ENCODE results near the gene CYSLTR2.

Gene CYSLTR2

GRCh38 chr13:48653472-48653939 lies at the start of gene CYSLTR2:
TSS of gene CYSLTR2 (plus strand) at chr13:48653929. CDS start at chr13:48706818, 52,889 bp downstream.
- no peak for DNase-seq (ENCODE audit: low read depth)
- H3K4me3 ChIP-seq (ENCODE audit: control insufficient read depth, low read depth, low read length): no peak within 1 kb of the TSS
- TF ChIP-seq, protein P1, sequence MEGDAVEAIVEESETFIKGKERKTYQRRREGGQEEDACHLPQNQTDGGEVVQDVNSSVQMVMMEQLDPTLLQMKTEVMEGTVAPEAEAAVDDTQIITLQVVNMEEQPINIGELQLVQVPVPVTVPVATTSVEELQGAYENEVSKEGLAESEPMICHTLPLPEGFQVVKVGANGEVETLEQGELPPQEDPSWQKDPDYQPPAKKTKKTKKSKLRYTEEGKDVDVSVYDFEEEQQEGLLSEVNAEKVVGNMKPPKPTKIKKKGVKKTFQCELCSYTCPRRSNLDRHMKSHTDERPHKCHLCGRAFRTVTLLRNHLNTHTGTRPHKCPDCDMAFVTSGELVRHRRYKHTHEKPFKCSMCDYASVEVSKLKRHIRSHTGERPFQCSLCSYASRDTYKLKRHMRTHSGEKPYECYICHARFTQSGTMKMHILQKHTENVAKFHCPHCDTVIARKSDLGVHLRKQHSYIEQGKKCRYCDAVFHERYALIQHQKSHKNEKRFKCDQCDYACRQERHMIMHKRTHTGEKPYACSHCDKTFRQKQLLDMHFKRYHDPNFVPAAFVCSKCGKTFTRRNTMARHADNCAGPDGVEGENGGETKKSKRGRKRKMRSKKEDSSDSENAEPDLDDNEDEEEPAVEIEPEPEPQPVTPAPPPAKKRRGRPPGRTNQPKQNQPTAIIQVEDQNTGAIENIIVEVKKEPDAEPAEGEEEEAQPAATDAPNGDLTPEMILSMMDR (IDR thresholded peaks at IDR 0.05; ENCODE audit: control insufficient read depth, insufficient read depth, low read depth, low read length, missing control alignments): no peak

DNA sequence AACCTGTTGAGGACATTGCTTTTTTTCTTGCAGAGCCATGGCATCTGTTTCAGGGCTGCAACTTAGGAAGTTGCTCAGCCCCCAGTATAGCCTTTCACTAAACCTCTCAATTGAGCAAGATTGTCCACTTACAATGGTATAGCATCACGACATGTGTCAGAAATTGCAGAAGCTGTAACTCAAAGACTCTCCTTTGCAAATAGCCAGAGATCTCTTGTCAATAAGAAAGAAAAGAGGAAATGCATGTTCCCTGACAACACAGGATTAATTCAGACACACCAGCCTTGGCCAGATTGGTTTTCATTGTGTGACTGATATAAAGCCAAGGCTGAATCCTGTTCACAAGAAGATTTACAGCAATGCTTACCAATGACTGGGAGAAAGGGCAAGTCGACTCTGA lies 38.7 kb upstream of the CYSLTR2 start:
- no peak for DNase-seq (ENCODE audit: low read depth)
- H3K4me3 ChIP-seq (ENCODE audit: control insufficient read depth, low read depth, low read length): no peak overlapping the region
- TF ChIP-seq, protein P1 (IDR thresholded peaks at IDR 0.05; ENCODE audit: control insufficient read depth, insufficient read depth, low read depth, low read length, missing control alignments): no peak

GRCh38 chr13:48618937-48619336 lies 34.8 kb upstream of the CYSLTR2 start:
- DNase-seq (ENCODE audit: low read depth): no peak
- no peak overlapping the region for H3K4me3 ChIP-seq (ENCODE audit: control insufficient read depth, low read depth, low read length)
- TF ChIP-seq, protein P1 (IDR thresholded peaks at IDR 0.05; ENCODE audit: control insufficient read depth, insufficient read depth, low read depth, low read length, missing control alignments): no peak

DNA sequence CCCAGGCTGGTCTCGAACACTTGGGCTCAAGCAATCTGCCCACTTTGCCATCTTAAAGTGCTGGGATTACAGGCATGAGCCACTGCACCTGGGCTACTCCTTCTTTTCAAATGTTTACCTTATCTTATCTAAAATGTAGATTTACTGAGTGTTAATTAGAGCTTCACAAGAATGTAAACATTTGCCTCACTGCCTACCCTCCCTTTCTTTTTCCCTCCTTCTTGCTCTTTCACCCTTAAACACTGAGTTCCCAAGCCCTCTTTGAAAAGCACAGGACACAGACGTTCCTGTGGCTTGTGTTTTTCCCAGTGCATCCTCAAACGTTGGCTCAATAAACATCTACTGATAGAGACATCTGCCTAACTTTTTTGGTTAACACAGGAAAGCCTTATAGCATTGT lies 32.7 kb upstream of the CYSLTR2 start:
- no peak for DNase-seq (ENCODE audit: low read depth)
- TF ChIP-seq, protein P1 (IDR thresholded peaks at IDR 0.05; ENCODE audit: control insufficient read depth, insufficient read depth, low read depth, low read length, missing control alignments): no peak
- H3K4me3 ChIP-seq (ENCODE audit: control insufficient read depth, low read depth, low read length): no peak overlapping the region

DNA sequence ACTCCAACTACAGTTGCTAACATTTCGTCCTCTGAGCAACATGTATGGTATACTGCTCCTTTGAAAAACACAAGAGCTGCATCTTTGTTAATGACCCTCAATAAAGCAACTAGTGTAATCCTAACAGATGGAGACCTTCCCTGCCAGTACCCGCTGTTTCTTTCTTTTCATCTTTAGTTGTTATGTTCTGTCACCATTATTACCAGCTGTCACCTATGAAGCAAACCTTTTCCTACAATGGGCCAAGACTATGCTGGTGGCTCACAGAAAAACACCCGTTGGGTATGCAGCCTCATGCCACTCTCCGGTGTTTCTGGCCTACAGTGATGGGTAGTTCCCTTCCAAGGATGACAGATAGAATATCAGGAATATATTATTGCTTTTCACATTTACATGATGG lies 29.7 kb upstream of the CYSLTR2 start:
- H3K4me3 ChIP-seq (ENCODE audit: control insufficient read depth, low read depth, low read length): no peak overlapping the region
- TF ChIP-seq, protein P1 (IDR thresholded peaks at IDR 0.05; ENCODE audit: control insufficient read depth, insufficient read depth, low read depth, low read length, missing control alignments): no peak
- DNase-seq (ENCODE audit: low read depth): no peak

DNA sequence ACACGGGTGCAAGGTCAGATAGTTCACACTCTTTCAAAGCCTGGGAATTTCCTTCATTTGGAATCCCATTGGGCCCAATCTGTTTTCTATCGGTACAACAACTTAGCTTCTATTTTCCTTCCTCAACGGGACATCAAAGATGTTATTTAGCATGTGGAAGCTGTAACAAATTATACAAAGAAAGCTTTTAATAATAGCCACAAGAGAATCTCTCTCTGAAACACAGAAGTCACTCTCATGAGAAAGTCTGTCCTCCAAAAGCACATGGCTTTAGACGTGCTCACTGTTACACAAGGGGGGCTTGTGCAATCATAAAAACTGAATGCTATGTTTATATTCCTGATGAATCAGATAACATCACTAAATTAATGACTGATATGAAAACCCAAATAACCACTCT lies 28.9 kb upstream of the CYSLTR2 start:
- no peak for DNase-seq (ENCODE audit: low read depth)
- no peak overlapping the region for H3K4me3 ChIP-seq (ENCODE audit: control insufficient read depth, low read depth, low read length)
- TF ChIP-seq, protein P1 (IDR thresholded peaks at IDR 0.05; ENCODE audit: control insufficient read depth, insufficient read depth, low read depth, low read length, missing control alignments): no peak
